ENCODE results near the gene EPHB6.

Gene EPHB6

GRCh38 chr7:142876236-142876960 is 21.5 kb downstream of the EPHB6 start:
- no peak overlapping the region for H3K27ac ChIP-seq
- TF ChIP-seq, protein P1, sequence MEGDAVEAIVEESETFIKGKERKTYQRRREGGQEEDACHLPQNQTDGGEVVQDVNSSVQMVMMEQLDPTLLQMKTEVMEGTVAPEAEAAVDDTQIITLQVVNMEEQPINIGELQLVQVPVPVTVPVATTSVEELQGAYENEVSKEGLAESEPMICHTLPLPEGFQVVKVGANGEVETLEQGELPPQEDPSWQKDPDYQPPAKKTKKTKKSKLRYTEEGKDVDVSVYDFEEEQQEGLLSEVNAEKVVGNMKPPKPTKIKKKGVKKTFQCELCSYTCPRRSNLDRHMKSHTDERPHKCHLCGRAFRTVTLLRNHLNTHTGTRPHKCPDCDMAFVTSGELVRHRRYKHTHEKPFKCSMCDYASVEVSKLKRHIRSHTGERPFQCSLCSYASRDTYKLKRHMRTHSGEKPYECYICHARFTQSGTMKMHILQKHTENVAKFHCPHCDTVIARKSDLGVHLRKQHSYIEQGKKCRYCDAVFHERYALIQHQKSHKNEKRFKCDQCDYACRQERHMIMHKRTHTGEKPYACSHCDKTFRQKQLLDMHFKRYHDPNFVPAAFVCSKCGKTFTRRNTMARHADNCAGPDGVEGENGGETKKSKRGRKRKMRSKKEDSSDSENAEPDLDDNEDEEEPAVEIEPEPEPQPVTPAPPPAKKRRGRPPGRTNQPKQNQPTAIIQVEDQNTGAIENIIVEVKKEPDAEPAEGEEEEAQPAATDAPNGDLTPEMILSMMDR (conservative IDR thresholded peaks at IDR 0.05), result no peak

GRCh38 chr7:142876991-142877910 is 22.4 kb downstream of the EPHB6 start:
- TF ChIP-seq, protein P1 (conservative IDR thresholded peaks at IDR 0.05), result no peak
- no peak overlapping the region for H3K27ac ChIP-seq

DNA sequence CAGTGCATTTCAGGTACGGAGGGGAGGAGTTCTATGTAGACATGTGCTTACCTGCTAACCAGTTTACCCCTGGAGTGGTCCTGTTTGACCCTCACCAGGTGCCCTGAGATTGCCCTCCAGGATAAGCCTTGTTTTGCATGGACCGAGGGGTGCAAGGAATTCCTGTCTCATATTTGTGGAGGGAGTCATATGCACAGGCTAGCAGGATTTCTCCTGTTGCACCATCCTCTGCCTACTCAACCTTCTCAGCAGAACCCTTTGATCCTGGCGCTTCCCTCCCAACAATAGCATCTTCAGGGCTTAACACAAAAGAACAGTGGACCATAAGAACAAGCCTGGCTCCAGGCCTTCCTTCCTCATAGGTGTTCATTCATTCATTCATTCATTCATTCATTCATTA is 23.4 kb downstream of the EPHB6 start:
- H3K27ac ChIP-seq, result no peak overlapping the region
- TF ChIP-seq, protein P1 (conservative IDR thresholded peaks at IDR 0.05), result no peak

DNA sequence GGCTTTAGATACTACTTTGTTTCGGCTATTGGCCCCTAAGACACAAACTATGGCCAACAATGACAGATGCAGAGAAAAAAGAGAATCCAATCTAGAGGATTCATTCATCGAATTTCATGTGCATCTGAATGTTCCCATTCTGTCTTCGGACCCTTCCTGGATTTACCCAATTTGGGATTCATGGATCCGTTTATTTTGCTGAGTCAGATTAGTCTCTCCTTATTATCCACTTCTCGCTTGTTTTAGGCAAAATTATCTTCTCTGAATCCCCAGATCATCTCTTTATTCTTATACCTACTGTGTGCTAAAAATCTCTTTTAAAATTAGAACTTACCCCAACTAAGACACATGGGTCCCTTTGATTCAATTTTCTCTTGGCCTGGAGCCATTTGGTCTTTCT is 24.2 kb downstream of the EPHB6 start:
- H3K27ac ChIP-seq, result no peak overlapping the region
- TF ChIP-seq, protein P1 (conservative IDR thresholded peaks at IDR 0.05), result no peak

DNA sequence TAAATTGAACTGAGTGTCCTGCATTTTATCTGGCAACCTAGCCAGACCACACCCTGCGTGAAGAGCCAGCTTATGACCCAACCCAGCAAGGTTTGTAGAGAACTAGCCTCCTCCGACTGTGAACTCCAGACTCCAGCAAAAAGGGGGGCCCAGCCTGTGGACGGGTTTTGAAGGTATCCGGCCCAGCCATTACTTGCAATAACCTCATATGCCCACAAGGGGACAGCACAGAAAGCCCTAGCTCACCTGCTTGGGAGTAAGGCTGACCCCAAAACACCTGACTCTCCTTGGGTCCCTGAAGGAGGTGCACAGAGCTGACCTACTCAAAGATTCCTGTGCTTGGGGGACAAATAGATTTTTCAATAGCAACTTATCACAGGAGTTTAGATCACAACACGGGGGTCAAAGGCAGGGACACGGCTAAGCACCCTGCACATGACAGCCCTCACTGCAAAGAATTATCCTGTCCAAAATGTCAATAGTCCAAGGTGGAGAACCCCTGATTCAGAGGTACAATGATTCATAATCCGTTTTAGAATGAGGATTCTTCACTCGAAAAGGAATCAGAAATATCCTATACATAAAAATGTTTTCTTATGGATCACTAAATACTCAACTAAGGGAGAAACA is 26.1 kb downstream of the EPHB6 start:
- peak overlapping the region; percentile 24; the same call in 1 of the 2 replicates for H3K27ac ChIP-seq
- TF ChIP-seq, protein P1 (conservative IDR thresholded peaks at IDR 0.05), result peak; percentile 86

DNA sequence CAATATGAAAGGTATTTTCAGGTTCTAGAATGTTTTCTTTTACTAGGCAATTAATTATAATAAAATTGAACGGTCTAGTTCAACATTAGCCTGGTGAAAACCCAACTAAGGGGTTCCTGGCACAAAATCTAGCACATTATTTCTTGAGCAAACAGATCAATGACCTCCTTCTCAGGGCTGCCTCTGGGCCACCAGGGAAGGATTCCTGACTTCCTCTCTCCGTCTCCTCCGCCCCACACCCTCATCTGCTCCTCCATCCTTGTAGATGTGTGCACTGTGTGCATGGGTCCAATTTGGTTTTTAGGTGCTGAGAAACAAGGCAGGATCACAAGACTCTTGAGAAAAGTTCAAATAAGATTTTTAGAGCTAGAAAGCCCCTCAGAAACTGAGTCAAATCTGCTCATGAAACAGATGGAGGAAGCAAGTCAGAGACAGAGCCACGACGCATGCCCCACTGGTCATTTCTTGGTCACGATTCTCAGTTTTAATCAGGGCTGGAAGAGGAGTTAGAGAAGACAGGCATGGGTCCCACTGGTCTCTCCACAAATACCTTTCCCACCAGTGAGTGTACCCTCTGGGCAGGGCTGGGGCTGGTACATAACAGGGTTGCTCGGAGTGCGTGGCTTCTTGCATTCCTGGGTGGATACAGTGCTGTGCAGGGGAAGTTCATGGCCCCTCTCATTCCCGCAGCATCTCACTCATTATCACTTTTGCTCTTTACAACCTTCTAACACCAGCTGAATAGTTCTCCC is 26.9 kb downstream of the EPHB6 start:
- H3K27ac ChIP-seq, result peak overlapping the region; percentile 24; the same call in 1 of the 2 replicates
- TF ChIP-seq, protein P1 (conservative IDR thresholded peaks at IDR 0.05), result no peak
